GM12878 (cell line): Measurements from ENCODE around the gene UPF1. TPM values are rescaled to one million over a fixed set of nuclear protein-coding genes. Genes with fewer than 3 reads are reported as not detected.

Experiments used
- ATAC-seq: fragments of 200-7000 bp; cut with Tn5 transposase; 3 replicates; pipeline ENCODE4 v1.9.1; 2020; ENCODE audit warnings: mild to moderate bottlenecking, moderate library complexity
- BruUV-seq: library from RNA; stranded (reverse); fragments of 400-500 nt; replicated peaks from 2 replicates; lab custom pipeline; 2021; lab: Mats Ljungman, UMichigan
- CTCF ChIA-PET: fragments of 300-600 bp; sonication (Branson Sonifier 250); formaldehyde crosslinking; extraction: SDS; loops from one replicate; lab custom pipeline; 2021; ENCODE audit warnings: inconsistent platforms; lab: Yijun Ruan, JAX
- POLR2A ChIA-PET: fragments of 350-600 bp; formaldehyde crosslinking; extraction: SDS; loops from one replicate; lab custom pipeline; 2021; ENCODE audit warnings: inconsistent platforms; lab: Charles Lee
- RAD21 ChIA-PET: fragments of 300-600 bp; sonication (Branson Sonifier 250); formaldehyde crosslinking; loops from one replicate; lab custom pipeline; 2023; ENCODE audit warnings: antibody characterized with exemption; ENCODE audit not compliant: unreplicated experiment; lab: Charles Lee
- SMC1A ChIA-PET: fragments of 300-600 bp; sonication (Branson Sonifier 250); formaldehyde crosslinking; loops from one replicate; lab custom pipeline; 2023; ENCODE audit not compliant: unreplicated experiment, uncharacterized antibody; lab: Charles Lee
- DNase-seq: peaks from one replicate; pipeline ENCODE4 v3.0.0-alpha.2; 2011; ENCODE audit warnings: low read depth, low spot score
- FAIRE-seq: peaks from 3 replicates; lab custom pipeline; 2011; peaks lifted over from hg19 to GRCh38; lab: Jason Lieb, UNC
- H2AFZ ChIP-seq: 2 replicates; pipeline ENCODE4 v1.6.0; 2011; ENCODE audit warnings: low read depth, low read length, control low read depth; ENCODE audit not compliant: control insufficient read depth
- H3K27ac ChIP-seq: 2 replicates; pipeline ENCODE4 v1.5.1; 2011; ENCODE audit warnings: control low read depth; ENCODE audit not compliant: control insufficient read depth, insufficient read depth
- H3K27me3 ChIP-seq, 2 experiments: replicated peaks in 1 of 2; 2 replicates each; pipeline versions ENCODE4 v1.6.0 to v1.6.1; 2011; ENCODE audit warnings: low read length in 1 of 2; ENCODE audit not compliant: control insufficient read depth in 2 of 2, insufficient read depth in 2 of 2
- H3K36me3 ChIP-seq, 2 experiments: 2 replicates each; pipeline ENCODE4 v1.5.1; 2011; ENCODE audit warnings: low read length in 1 of 2; ENCODE audit not compliant: control insufficient read depth in 2 of 2, insufficient read depth in 2 of 2
- H3K4me1 ChIP-seq: 2 replicates; pipeline ENCODE4 v1.6.1; 2011; ENCODE audit warnings: mild to moderate bottlenecking, low read length, moderate library complexity, mixed read lengths; ENCODE audit not compliant: control insufficient read depth, insufficient read depth
- H3K4me2 ChIP-seq: 2 replicates; pipeline ENCODE4 v1.6.0; 2011; ENCODE audit warnings: control low read depth; ENCODE audit not compliant: control insufficient read depth, insufficient read depth
- H3K4me3 ChIP-seq: fragments of 200-600 bp; sonication (generic); 2 replicates; pipeline ENCODE4 v1.5.1; 2016
- H3K79me2 ChIP-seq: 2 replicates; pipeline ENCODE4 v1.6.0; 2011; ENCODE audit warnings: low read length; ENCODE audit not compliant: control insufficient read depth, insufficient read depth
- H3K9ac ChIP-seq: 2 replicates; pipeline ENCODE4 v1.8.0; 2011; ENCODE audit warnings: low read length, control low read depth, mixed read lengths; ENCODE audit not compliant: control insufficient read depth, insufficient read depth
- H3K9me3 ChIP-seq: replicated peaks from 3 replicates; pipeline ENCODE4 v1.5.1; 2011; ENCODE audit warnings: mild to moderate bottlenecking, low read length; ENCODE audit not compliant: control insufficient read depth, insufficient read depth
- H4K20me1 ChIP-seq: 2 replicates; pipeline ENCODE4 v1.6.0; 2011; ENCODE audit not compliant: control insufficient read depth, insufficient read depth
- BCL11A ChIP-seq: IDR thresholded peaks from 2 replicates; pipeline ENCODE4 v1.6.1; 2011; ENCODE audit warnings: low read depth, low read length
- CREM ChIP-seq: IDR thresholded peaks from 2 replicates; pipeline ENCODE4 v1.6.1; 2014; ENCODE audit warnings: antibody characterized with exemption, low read depth
- FOXM1 ChIP-seq: IDR thresholded peaks from 2 replicates; pipeline ENCODE4 v1.6.1; 2012; ENCODE audit warnings: low read depth, mild to moderate bottlenecking, inconsistent platforms, low read length, moderate library complexity
- JUND ChIP-seq: IDR thresholded peaks from 2 replicates; pipeline ENCODE4 v1.6.1; 2012; ENCODE audit warnings: low read depth, mild to moderate bottlenecking, low read length, improper control_type of control experiment, moderate library complexity
- NBN ChIP-seq: fragments of 450-650 bp; IDR thresholded peaks from 2 replicates; pipeline ENCODE4 v1.6.1; 2016
- TCF3 ChIP-seq: IDR thresholded peaks from 2 replicates; pipeline ENCODE4 v1.6.1; 2012; ENCODE audit warnings: low read depth, mild to moderate bottlenecking, low read length, borderline replicate concordance; ENCODE audit not compliant: insufficient read depth
- WGBS: methylation state at CpG from one replicate; pipeline ENCODE4 v1.1.6; 2016; ENCODE audit warnings: low lambda C conversion rate; ENCODE audit not compliant: insufficient replicate concordance, insufficient coverage; ENCODE audit errors: missing lambda C conversion rate; 5-methylcytosine and 5-hydroxymethylcytosine counted together
- in situ Hi-C: fragments of 300-500 bp; cut with MboI; formaldehyde crosslinking; loops from 9 replicates; pipeline ENCODE4 v1.14.3; 2018; ENCODE audit warnings: mixed read lengths
- intact Hi-C: fragments of 100-400 bp; cut with micrococcal nuclease; formaldehyde crosslinking; loops from one replicate; pipeline ENCODE4 v1.14.2; 2022; ENCODE audit not compliant: unreplicated experiment
- polyA plus RNA-seq, 11 experiments: library from polyadenylated mRNA; depleted of rRNA in 4 of 11; unstranded in 6 of 11; stranded (reverse) in 5 of 11; fragments of >200 nt; fragmentation: Nextera tagmentation in 4 of 11; fragmentation: Illumina TruSeq in 1 of 11; extraction: Ambion mirVana in 4 of 11; extraction: Trizol in 1 of 11; gene quantifications; 1 replicate in 1 of 11; 2 replicates in 10 of 11; pipeline versions ENCODE4 v1.2.1 to v1.2.3, GENCODE V29; 2011 to 2016; ENCODE audit warnings: inconsistent platforms in 2 of 11, missing spikeins in 2 of 11, low read depth in 1 of 11
- total RNA-seq, 4 experiments: library from RNA; depleted of rRNA in 3 of 4; stranded (reverse); fragments of >200 nt in 3 of 4; fragmentation: Illumina TruSeq in 1 of 4; extraction: Trizol in 1 of 4; gene quantifications; 2 replicates each; pipeline versions ENCODE4 v1.2.1 to v1.2.3, GENCODE V29; 2013 to 2021

Gene UPF1
- total and polyA plus RNA-seq, 10 of the 15 experiments (the other 5 are each of a cell fraction or from before 2014, with no cell fraction given): 0.58 to 80.9 (median 18.7) TPM

DNA sequence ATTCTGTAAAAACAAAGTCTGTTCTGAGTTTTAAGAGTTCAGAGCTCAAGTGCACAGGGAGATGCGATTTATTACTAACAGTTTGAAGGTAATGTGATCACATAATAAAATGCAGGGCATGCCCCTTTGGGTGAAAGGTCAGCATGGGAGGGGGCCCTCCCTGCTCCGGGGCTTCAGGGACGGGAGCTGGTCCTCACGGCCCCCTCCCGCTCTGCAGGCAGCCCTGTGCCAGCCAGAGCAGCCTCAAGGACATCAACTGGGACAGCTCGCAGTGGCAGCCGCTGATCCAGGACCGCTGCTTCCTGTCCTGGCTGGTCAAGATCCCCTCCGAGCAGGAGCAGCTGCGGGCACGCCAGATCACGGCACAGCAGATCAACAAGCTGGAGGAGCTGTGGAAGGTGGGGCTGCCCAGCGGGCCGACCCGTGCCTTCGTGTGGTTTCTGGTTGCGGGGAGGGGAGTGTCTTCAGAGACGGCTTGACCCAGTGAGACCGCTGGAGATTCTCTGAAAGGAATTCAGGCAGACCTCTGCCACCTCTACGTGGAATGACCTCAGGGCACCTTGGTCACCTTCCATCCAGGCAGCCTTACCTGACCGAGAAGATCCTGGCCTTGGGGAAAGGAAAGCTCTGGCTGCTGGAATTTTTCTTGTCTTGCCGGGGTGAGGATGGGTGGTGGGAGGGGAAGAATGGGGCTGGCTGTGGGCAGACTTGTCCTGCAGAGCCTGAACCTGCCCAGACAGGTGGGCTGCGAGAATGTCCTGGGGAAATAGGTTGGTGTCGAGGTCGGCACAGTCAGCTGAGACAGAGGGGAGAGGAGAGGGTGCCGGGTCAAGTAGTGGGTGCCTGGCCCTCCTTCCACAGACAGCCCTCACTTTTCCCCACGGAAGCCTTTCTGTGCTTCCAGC lies 19.0 kb downstream of the UPF1 start:
- intact Hi-C loops (no loop called here), in situ Hi-C loops (loop anchor here (25.0 kb wide), 1 partner anchor 388 kb away; no protein-coding TSS in a partner anchor)
- H3K27me3 ChIP-seq: no peaks in the 10 kb centered on the region
- H3K27ac ChIP-seq: no peak overlapping the region
- H3K36me3 ChIP-seq: peaks cover 18 to 66% of the 10 kb centered on the region in 2 experiments
- POLR2A ChIA-PET: interaction anchor here (0.5 to 2.4 kb wide), 5 partner anchors 9 to 468 kb away, joined by 3 to 11 read pairs (median 4); partner anchors contain the start of gene UPF1
- no TSS peak for BruUV-seq
- no peaks in the 10 kb centered on the region for H3K9me3 ChIP-seq
- H3K9ac ChIP-seq: no peak overlapping the region
- RAD21 ChIA-PET: interaction anchor here (0.9 to 1.6 kb wide), 2 partner anchors 12 to 18 kb away, joined by 3 to 4 read pairs; no protein-coding TSS in a partner anchor
- no peak for FAIRE-seq
- TF ChIP-seq FOXM1: no peak
- no peak for TF ChIP-seq BCL11A
- TF ChIP-seq CREM: no peak
- no peak for TF ChIP-seq TCF3
- TF ChIP-seq NBN: no peak
- no peak for TF ChIP-seq JUND
- DNase-seq: no peak
- peaks cover 32% of the 10 kb centered on the region for H3K4me1 ChIP-seq
- ATAC-seq: no peak
- H4K20me1 ChIP-seq: peaks cover 10% of the 10 kb centered on the region
- peaks cover 30% of the 10 kb centered on the region for H3K79me2 ChIP-seq
- CTCF ChIA-PET: interaction anchor here (1.0 to 7.4 kb wide), 3 partner anchors 15 to 79 kb away, joined by 4 to 109 read pairs (median 4); partner anchors contain the start of gene UPF1
- SMC1A ChIA-PET: interaction anchor here (1.5 kb wide), 1 partner anchor 19 kb away, joined by 6 read pairs; the partner anchor contains the start of gene UPF1
- H2AFZ ChIP-seq: no peak overlapping the region
- H3K4me2 ChIP-seq: no peak overlapping the region
- H3K4me3 ChIP-seq: no peak overlapping the region
- WGBS: 96% methylated on average over 27 of the region's 27 CpGs
